ENCODE measurements around the gene MT3. TPM values are rescaled to one million over a fixed set of nuclear protein-coding genes. Genes with fewer than 3 reads are reported as not detected.
A peak's percentile ranks its signal among the peaks of the same experiment; 100 is the strongest.
"Not testable (repeated sequence)": the region's sequence is repeated elsewhere in the genome, so short reads cannot be mapped to it uniquely, and the experiment has no call there.

The MT3 gene
- polyA plus RNA-seq, 1 donor from 2014 or later: not detected

DNA sequence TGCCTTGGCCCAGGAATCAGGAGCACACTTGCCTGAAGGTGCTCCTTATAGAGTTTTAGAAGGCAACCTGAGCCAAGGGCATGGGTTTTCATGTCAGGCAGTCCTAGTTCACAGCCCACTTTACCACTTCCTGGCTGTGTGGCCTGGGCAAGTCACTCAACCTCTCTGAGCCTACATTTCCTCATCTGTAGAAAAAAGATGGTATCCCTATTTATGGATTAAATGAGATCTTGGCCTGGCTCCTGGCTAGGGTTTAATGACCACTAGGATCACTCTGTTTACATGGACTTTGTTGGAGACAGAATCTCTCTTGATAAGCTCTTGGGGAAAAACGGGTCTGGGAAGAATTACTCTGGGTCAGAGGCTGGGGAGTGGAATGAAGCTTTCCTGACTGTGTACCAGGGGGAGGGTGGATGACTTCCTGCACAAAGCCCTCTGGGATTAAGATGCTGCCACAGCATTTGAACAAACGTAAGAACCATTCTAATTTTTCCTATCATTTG lies 21.3 kb downstream of the MT3 start:
- Mint-ChIP-seq H3K4me1 (peaks cover 18 to 27% (median 19%) of the 10 kb centered on the region in 3 donors), H3K4me3 (peak overlapping the region; percentile 71 to 95 (median 80)), H3K9me3 (no peaks in the 10 kb centered on the region), H3K27ac (peak overlapping the region; percentile 62 to 92 (median 78)), H3K36me3 (no peaks in the 10 kb centered on the region), H3K27me3 (no peaks in the 10 kb centered on the region)

DNA sequence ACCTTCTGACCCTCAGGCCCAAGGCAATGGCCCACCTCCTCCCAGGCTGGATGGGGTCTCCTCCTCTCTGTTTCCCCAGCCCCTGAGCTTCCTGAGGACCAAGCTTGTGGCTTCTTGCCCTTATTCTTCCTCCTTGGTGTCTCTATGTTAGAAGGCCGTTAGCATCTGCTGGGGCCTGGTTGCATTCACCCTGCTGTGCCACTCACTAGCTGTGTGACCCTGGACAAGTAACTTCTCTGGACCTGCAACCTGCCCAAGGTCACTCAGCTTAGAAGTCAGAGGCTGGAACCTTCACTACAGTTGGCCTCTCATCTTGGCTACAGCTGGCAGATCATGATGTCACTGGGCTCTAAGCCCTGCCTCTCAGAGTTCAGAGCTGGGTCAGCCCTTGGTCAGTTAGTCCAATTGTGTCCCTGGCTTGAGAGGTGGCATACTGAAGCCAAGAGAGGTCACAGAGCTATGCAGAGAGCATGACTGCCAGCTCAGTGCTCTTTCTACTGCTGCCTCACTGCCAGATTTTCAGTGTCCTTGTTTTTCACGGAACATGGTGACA lies 22.0 kb downstream of the MT3 start:
- Mint-ChIP-seq H3K27ac (peak overlapping the region; percentile 62 to 92 (median 76)), H3K36me3 (no peaks in the 10 kb centered on the region), H3K4me1 (peaks cover 18 to 27% (median 19%) of the 10 kb centered on the region in 3 donors), H3K27me3 (no peaks in the 10 kb centered on the region), H3K9me3 (no peaks in the 10 kb centered on the region), H3K4me3 (peak overlapping the region in 3 of 4 donors; percentile 30 to 73 (median 71))

DNA sequence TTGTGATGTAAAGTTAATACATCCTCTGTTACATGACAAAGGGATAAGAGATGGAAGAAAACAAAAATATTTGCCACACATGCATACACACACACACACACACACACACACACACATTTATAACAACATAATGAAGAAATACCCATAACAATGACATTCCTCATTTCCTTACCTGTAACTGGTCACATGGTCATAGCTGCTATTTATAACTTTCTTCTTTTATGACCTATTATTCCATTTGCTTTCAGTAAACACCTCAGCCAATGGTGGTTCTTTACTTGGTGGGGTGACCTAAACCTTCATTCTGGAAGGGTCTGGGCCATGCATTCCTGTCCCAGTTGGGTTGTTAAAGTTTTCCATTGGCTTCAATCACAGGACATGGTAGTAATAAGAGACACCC lies 24.4 kb downstream of the MT3 start:
- Mint-ChIP-seq H3K9me3 (no peaks in the 10 kb centered on the region), H3K27ac (no peak overlapping the region), H3K4me1 (peaks cover 15 to 29% (median 19%) of the 10 kb centered on the region in 3 donors), H3K36me3 (no peaks in the 10 kb centered on the region), H3K27me3 (peaks cover 18% of the 10 kb centered on the region), H3K4me3 (no peak overlapping the region)

- no peaks in the 10 kb centered on the region for H3K9me3 Mint-ChIP-seq
- no peak overlapping the region for H3K4me3 Mint-ChIP-seq
- H3K27ac Mint-ChIP-seq: no peak overlapping the region
- peaks cover 22% of the 10 kb centered on the region for H3K27me3 Mint-ChIP-seq
- H3K4me1 Mint-ChIP-seq: peaks cover 10 to 21% (median 14%) of the 10 kb centered on the region in 3 donors
- no peaks in the 10 kb centered on the region for H3K36me3 Mint-ChIP-seq
These were observed 25.2 kb downstream of the MT3 start for GRCh38 chr16:56614549-56614991.

GRCh38 chr16:56615353-56615752 lies 26.0 kb downstream of the MT3 start:
- no peak overlapping the region for H3K4me3 Mint-ChIP-seq
- H3K9me3 Mint-ChIP-seq: no peaks in the 10 kb centered on the region
- H3K36me3 Mint-ChIP-seq: peaks cover 1% of the 10 kb centered on the region
- H3K27ac Mint-ChIP-seq: no peak overlapping the region
- H3K27me3 Mint-ChIP-seq: peaks cover 23% of the 10 kb centered on the region
- peaks cover 6 to 17% (median 9%) of the 10 kb centered on the region in 3 donors for H3K4me1 Mint-ChIP-seq

- Mint-ChIP-seq H3K4me1 (peaks cover 0 to 7% (median under 1%) of the 10 kb centered on the region in 3 donors), H3K27ac (no peak overlapping the region), H3K9me3 (no peaks in the 10 kb centered on the region)
These were observed 27.4 kb downstream of the MT3 start for GRCh38 chr16:56616608-56617211.

DNA sequence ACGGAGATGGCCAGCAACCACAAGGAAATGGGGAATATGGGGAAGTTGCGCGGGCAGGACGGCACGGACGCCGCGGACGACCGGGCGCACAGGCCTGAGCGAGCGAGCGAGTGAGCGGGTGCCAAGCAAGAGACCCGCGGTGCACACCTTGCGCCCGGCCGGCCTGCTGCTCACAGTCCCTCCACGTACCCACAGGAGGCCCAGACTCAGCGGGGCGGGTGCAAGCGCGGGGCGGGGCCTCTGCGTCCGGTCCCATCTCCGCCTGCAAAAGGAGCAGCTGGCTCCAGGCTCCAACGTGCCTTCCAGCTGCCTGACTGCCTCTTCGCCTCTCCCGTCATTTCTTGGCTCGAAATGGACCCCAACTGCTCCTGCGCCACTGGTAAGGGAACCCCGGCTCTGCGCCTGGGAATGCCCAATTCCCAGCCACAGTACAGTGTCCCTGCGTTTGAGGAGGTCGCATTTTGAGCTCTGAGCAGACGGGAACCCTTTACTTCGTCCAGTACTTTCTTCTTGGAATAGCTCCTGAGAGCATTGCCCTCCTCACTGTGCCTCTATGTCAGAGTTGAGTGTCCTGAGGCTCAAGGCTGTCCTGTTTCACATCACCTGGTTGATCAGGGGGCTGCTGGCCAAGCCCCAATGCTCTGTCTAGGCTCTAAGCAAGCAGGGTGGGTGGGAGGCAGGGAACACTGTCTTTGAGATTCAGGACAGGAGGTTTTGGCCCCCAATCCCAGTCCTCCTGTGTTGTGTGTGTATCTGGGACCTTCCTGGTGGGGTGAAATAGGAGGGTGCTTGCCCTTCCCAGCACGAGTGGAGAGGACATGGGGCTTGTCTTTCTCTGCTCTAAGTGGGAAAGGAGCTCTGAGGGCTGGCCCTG lies 28.1 kb downstream of the MT3 start:
- H3K36me3 Mint-ChIP-seq: peaks cover 3% of the 10 kb centered on the region
- no peaks in the 10 kb centered on the region for H3K9me3 Mint-ChIP-seq
- H3K4me1 Mint-ChIP-seq: peaks cover 0 to 7% (median 2%) of the 10 kb centered on the region in 3 donors
- H3K27ac Mint-ChIP-seq: no peak overlapping the region
- H3K4me3 Mint-ChIP-seq: peak overlapping the region in 3 of 4 donors; percentile 41 to 83 (median 74)
- H3K27me3 Mint-ChIP-seq: peaks cover 25% of the 10 kb centered on the region

More at GRCh38 chr16:56616608-56617211, 27.4 kb downstream of the MT3 start:
- Mint-ChIP-seq H3K27me3 (peaks cover 25% of the 10 kb centered on the region), H3K36me3 (peaks cover 2% of the 10 kb centered on the region), H3K4me3 (peak overlapping the region in 2 of 4 donors; percentile 41 to 83)

GRCh38 chr16:56618138-56618537 lies 28.8 kb downstream of the MT3 start:
- H3K4me1 Mint-ChIP-seq: peaks cover 0 to 7% (median 2%) of the 10 kb centered on the region in 3 donors
- peaks cover 25% of the 10 kb centered on the region for H3K27me3 Mint-ChIP-seq
- no peaks in the 10 kb centered on the region for H3K9me3 Mint-ChIP-seq
- no peak overlapping the region for H3K27ac Mint-ChIP-seq
- H3K36me3 Mint-ChIP-seq: peaks cover 3% of the 10 kb centered on the region
- peak overlapping the region in 1 of 4 donors; percentile 39 for H3K4me3 Mint-ChIP-seq

DNA sequence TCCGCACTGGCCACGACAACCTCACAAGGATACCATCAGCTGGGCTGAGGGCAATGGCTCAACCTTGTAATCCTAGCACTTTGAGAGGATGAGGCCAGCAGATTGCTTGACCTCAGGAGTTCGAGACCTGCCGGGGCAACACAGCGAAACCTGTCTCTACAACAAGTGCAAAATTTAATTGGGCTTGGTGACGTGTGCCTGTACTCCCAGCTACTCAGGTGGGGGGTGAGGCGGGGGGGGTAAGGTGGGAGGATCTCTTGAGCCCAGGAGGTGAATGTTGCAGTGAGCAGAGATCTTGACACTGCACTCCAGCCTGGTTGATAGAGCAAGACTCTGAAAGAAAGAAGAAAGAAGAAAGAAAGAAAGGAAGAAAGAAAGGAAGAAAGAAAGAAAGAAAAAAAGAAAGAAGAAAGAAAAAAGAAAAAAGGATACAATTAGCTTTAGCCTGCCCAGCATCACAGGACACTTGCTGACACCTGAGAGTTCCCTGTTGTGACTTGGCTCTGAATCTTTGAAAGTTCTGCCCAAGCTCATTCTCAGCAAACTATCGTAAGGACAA lies 31.1 kb downstream of the MT3 start:
- peak overlapping the region in 1 of 3 donors; percentile 60 for H3K27ac Mint-ChIP-seq
- no peak overlapping the region for H3K4me3 Mint-ChIP-seq
- peaks cover 39% of the 10 kb centered on the region for H3K27me3 Mint-ChIP-seq
- peaks cover 0 to 12% (median 7%) of the 10 kb centered on the region in 3 donors for H3K4me1 Mint-ChIP-seq
- no peaks in the 10 kb centered on the region for H3K9me3 Mint-ChIP-seq
- H3K36me3 Mint-ChIP-seq: peaks cover 3% of the 10 kb centered on the region

GRCh38 chr16:56621665-56622445 lies 32.5 kb downstream of the MT3 start:
- H3K36me3 Mint-ChIP-seq, H3K4me3 Mint-ChIP-seq, H3K27ac Mint-ChIP-seq, H3K9me3 Mint-ChIP-seq: not testable (repeated sequence)
- peaks cover 0 to 13% (median 10%) of the 10 kb centered on the region in 3 donors for H3K4me1 Mint-ChIP-seq
- peaks cover 45% of the 10 kb centered on the region for H3K27me3 Mint-ChIP-seq

DNA sequence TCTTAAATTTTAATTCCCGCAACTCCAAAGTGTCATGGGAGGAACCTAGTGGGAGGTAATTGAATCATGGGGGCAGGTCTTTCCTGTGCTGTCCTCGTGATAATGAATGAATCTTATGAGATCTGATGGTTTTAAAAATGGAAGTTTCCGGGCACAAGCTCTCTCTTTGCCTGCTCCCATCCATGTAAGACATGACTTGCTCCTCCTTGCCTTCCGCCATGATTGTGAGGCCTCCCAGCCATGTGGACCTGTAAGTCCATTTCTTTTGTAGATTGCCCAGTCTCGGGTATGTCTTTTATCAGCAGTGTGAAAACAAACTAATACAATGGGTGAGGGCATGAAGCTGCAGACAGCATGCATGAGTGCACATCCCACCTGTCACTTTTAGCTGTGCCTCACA lies 33.9 kb downstream of the MT3 start:
- H3K4me1 Mint-ChIP-seq, H3K36me3 Mint-ChIP-seq, H3K9me3 Mint-ChIP-seq, H3K4me3 Mint-ChIP-seq, H3K27ac Mint-ChIP-seq: not testable (repeated sequence)
- H3K27me3 Mint-ChIP-seq: peaks cover 37% of the 10 kb centered on the region

GRCh38 chr16:56623637-56624036 lies 34.3 kb downstream of the MT3 start:
- Mint-ChIP-seq H3K4me1 (peaks cover 0 to 10% (median 8%) of the 10 kb centered on the region in 3 donors), H3K27ac (no peak overlapping the region), H3K27me3 (peaks cover 33% of the 10 kb centered on the region), H3K4me3 (no peak overlapping the region), H3K36me3 (peaks cover 3% of the 10 kb centered on the region), H3K9me3 (no peaks in the 10 kb centered on the region)

DNA sequence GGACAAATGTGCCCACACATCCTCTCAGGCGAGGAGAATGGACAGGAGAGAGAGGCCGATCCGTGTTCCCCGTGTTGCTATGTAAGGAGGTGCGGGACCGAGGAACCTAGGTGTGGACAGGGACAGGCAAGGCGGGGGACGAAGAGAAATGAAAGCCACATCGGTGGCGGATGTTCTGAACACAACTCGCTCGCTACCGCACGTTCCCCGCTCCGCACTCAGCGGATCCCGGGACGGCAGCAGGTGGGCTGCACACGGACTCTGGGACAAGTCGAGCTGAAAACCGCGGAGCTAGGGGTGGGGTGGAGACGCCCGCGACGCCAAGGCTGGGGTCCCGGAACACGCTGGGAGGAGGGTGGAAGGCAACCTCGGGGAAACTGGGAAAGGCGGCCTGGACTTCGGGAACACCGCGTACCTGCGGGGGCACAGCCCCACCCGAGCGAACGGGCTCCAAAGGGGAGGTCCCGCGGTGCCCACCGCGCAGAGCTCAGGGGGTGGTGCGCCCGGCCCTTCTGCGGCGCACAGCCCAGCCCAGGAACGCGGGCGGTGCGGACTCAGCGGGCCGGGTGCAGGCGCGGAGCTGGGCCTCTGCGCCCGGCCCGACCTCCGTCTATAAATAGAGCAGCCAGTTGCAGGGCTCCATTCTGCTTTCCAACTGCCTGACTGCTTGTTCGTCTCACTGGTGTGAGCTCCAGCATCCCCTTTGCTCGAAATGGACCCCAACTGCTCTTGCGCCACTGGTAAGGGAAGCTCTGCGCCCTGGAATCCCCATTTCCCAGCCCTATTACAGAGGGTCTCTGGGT lies 36.0 kb downstream of the MT3 start, which contains the start of gene MT1E:
TSS of gene MT1E (plus strand) at position 642 of the 803 bp plus-strand sequence. CDS start at position 713, 71 bp downstream.
- Mint-ChIP-seq H3K4me1 (peaks cover 5 to 14% (median 14%) of the 10 kb centered on the region in 3 donors), H3K9me3 (no peaks in the 10 kb centered on the region), H3K36me3 (peaks cover 2% of the 10 kb centered on the region), H3K27ac (peak within 1 kb of the TSS in 1 of 3 donors; percentile 48), H3K4me3 (peak within 1 kb of the TSS; percentile 45 to 91 (median 82)), H3K27me3 (peaks cover 29% of the 10 kb centered on the region)

Data from IgD-negative memory B cell (primary cell).